GM19025 (cell line): ENCODE measurements around the gene ADGRG1.

Experiments
- ATAC-seq: cut with Tn5 transposase; IDR thresholded peaks from one replicate; pipeline ENCODE4 v1.9.1; 2021; ENCODE audit warnings: mild to moderate bottlenecking, low read depth, moderate library complexity; ENCODE audit not compliant: unreplicated experiment

Gene ADGRG1

GRCh38 chr16:57604177-57604576 lies 24.3 kb upstream of the ADGRG1 start:
- ATAC-seq = no peak

DNA sequence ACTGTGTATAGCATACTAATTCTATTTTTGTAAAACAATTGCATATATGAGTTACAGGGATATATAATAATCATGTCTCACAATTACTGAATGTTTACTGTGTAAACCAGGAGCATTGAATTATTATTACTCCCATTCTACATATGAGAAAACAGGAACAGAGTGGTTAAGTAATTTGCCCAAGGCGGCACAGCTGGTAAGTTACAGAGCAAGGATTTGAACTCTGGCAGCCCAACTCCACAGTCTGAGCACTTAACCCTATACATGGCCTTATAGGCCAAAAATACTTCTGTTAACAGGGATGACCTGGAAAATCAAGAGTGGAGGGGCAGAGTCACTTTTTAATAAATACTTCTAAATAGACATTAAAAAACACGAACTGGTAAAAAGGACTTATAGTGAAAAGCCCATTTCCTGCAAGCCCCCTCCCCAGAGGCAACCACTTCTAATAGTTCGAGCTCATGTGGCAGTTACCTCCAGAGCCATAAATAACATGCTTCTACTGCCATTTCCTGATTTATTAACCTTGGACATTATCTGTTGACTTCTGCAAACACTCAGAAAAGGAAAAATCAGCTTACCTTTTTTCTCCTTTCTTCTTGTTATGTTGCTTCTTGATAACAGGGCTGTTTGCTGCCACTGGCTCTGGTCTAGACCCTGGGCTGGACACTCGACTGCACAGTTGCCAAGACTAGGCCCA lies 22.1 kb upstream of the ADGRG1 start:
- no peak for ATAC-seq

GRCh38 chr16:57606847-57607501 lies 21.5 kb upstream of the ADGRG1 start:
- no peak for ATAC-seq

DNA sequence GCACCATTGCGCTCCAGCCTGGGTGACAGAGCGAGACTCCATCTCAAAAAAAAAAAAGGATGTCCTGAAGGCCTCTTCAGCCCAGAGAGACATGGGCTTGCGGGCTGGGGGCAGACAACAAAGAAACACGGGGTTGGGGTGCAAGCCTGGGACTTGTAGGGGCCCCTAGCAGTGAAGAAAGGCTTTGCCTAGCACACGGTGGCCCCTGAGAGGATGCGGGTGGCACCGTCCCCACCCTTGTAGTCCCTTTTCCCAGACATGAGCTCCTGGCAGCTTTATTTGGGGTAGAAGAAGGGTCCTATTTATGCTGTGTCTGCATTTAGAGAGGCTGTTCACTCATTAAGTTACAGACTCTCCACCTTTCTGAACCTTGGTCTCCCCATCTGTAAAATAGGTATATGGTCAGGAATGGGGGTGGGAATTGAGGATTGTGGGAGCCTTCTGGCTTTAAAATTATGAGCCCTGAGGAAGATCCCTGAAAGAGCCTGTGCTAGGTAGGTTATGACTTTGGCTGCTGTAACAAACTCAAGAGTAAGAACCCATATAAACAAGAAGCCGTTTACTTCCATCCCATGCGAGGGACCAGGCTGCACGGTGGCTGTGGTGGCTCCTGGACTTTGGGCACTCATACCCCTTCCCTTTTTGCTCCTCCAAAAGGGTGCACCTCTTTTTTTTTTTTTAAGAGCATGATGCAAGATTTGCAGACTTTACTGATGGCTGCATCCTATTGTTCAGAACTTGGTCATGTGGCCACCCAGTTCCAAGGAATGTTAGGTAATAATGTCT lies 20.6 kb upstream of the ADGRG1 start:
- ATAC-seq = no peak

- ATAC-seq = no peak
These were observed 19.8 kb upstream of the ADGRG1 start for GRCh38 chr16:57608462-57609113.

DNA sequence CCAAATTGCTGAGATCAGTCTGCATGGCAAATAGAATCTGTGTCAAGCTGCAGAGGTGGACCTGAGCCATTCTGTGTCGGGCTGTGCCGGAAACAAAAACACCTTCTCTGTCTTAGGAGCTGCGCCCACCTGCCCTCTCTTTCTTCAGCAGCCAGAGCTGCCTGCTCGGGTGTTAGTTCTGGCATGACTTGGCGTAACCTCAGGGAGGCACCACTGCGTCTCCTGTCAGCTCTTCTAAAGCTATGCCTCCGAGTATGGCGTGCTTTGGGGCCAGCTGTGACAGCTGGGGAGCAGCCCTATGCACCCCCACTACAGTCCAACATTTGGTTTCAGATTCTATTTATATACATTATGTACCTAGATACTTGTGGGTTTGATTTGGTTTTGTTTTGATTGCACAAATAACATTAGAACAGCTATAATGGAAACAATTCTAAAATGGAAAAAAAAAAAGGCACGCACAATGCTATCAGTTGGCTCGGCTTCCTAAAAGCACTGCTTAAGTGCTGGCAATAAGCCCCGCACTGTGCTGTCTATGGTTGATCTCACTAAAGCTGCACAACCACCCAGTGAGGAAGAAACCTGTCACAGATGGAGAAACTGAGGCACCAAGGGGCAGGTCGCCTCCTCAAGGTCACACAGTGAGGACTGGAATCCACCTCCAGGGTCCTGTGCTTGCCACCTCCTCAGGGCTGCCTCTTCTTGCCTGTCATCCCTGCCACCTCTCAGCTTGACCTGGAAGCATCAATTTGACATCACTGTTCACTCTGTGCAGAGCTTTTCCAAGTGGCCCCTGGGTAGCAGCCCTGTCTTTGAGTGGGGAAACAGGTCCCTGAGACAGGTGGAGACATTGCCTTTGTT lies 18.7 kb upstream of the ADGRG1 start:
- ATAC-seq = peak; percentile 96

DNA sequence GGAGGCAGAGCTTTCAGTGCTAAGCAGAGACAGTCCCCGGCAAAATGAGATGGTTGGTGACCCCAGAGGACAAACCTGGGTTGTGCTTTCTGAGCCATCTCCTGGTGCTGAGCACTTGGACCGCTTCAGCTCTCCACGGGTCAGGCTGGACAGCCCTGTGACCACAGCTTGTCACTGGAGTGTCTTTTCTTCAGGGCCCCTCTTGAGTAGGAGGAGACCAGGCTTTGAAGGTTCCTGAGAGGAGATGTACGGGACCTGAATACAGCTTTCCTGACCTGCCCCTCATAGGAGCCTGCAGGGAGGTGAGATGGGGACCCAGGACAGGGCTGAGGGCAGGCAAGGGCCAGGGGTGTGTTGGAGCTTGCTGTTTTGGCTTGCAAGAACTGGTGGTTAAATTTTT lies 17.8 kb upstream of the ADGRG1 start:
- no peak for ATAC-seq

DNA sequence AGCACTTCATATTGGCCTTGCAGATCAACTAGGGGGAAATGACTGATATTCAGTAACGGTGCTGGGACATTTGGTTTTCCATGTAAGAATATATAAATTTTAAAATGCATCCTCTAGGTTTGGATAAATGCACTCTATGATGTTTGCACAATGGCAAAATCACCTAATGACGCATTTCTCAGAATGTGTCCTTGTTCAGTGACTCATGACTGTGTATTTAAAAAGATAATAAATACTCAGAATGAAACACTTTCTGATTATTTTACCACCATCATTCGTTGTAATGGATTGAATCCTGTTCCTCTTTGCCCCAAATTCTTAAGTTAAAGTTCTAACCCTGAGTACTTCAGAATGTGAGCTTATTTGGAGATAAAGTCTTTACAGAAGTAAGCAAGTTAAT lies 17.2 kb upstream of the ADGRG1 start:
- no peak for ATAC-seq

GRCh38 chr16:57611706-57612105 lies 16.7 kb upstream of the ADGRG1 start:
- no peak for ATAC-seq

DNA sequence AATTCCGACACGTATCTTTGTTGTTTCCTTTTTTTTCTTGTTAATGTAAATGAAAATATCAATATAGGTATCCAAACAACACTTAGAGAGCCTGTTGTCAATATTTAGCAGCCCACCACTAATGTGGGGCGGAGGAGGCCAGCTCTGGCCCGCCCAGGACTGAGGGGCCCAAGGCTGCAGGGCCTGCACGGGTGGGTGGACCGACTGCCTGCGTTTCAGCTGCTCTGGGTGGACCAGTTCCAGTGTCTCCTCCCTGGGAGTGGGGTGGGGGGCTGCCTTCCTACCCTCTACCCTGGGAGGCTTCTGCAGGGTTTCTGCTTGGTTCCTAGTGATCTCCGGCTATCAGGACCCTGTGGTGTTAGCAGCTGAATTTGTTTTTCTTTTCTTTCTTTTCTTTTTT lies 15.9 kb upstream of the ADGRG1 start:
- ATAC-seq = no peak

DNA sequence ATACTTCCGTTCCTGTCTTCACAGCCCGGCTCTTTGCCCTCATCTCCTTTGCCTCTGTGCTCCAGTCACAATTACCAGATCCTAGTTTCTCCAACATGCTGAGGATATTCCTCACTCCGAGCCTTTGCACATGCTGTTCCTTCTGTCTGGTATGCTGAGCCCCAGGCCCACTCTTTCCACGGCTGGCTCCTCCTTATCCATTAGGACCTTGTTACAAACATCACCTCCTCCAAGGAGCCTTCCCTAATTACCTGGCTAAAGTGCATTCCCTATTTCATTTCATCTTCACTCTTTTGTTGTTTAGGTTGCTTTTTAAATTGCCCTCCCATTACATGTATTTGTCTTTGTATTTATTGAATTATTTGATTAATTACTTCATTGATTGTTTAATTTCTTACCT lies 14.9 kb upstream of the ADGRG1 start:
- no peak for ATAC-seq

DNA sequence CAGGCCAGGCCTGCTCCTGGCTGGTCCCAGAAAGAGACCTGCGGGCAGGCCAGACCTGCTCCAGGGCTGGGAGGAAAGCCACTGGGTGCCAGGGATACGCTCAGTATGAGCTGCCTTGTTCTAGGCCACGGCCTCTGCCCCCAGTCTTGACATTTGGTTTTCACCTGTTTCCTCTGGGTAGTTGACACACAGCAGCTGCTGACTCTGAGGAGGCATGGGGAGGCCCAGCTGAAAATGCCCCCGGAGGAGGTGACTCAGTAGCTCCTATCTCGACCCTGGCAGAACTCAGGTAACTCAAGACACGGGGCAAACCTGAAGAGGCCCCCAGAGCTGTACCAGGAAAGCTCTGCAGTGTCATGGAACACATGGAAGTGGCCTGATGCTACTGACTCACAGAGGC lies 13.9 kb upstream of the ADGRG1 start:
- no peak for ATAC-seq

DNA sequence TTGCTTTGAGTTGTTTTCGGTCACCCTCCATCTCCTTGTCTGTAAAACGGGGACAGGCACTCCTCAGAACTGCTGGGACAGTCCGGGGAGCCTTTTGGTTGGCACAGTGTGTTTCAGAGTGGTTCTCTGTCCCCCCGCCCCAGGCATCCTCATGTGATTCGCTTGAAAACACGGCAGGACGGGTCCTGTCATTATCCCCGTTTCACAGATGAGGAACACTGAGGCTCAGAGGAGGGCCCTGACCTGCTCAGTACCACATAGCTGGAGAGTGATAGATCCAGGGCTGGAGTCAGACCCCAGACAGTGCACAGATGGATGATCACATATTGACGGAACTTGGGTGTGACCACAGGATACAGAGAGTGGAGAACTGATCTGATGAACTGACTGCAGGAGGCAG lies 13.5 kb upstream of the ADGRG1 start:
- no peak for ATAC-seq

GRCh38 chr16:57615813-57616212 lies 12.6 kb upstream of the ADGRG1 start:
- ATAC-seq = no peak

GRCh38 chr16:57616241-57616640 lies 12.2 kb upstream of the ADGRG1 start:
- no peak for ATAC-seq

DNA sequence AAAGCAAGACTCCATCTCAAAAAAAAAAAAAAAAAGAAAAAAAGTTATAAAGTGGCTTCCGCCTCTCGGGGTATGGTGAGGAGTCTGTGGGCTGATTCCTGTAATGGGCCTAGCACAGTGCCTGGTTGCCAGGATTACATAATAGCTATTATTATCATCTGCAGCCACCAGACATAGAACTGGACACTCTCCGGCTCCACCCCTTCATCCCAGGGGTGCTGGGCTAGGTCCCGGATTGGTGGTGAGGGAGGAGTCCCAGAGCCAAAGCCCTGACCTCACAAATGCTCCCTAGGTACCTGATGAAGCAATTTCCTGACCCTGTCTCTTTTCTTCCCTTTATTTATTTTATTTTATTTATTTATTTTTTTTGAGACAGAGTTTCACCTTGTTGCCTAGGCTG lies 11.6 kb upstream of the ADGRG1 start:
- no peak for ATAC-seq

- ATAC-seq = no peak
These were observed 10.8 kb upstream of the ADGRG1 start for GRCh38 chr16:57617604-57618111.

DNA sequence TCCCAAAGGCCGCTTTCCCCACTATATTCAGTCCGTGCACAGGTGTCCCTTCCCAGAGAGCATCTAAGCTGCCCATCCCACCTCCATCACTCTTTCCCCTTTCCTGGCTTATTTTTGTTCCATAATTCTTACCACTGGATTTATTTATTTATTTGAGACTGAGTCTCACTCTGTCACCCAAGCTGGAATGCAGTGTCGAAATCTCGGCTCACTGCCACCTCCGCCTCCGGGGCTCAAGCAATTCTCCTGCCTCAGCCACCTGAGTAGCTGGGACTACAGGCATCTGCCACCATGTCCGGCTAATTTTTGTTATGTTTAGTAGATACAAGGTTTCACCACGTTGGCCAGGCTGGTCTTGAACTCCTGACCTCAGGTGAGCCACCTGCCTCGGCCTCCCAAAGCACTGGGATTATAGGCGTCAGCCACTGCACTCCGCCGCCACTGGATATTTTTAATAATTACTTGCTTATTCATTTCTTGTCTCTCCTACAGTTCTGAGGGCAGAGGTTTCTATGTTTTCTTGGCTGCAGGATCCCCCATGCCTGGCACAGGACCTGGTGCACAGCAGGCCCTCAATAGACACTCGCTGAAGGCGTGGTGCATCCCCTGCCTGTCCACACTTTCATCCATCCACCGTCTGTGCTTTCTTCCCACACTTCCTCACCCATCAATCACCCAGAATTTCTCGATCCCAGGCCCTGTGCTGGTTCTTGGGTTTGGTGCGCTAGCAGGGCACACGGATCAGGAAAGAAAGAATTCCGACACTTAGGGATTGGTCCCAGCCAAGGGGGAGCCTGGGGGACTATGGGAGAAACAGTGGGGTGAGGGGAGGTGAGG lies 9.9 kb upstream of the ADGRG1 start:
- ATAC-seq = no peak

- no peak for ATAC-seq
These were observed 9.3 kb upstream of the ADGRG1 start for GRCh38 chr16:57619133-57619605.
